OCI-LY7 (cell line): Measurements from ENCODE around the gene CDC123. TPM values are rescaled to one million over a fixed set of nuclear protein-coding genes. Genes with fewer than 3 reads are reported as not detected.

Experiments
- BruUV-seq: library from RNA; stranded (reverse); fragments of 400-500 nt; replicated peaks from 2 replicates; lab custom pipeline; 2021; lab: Mats Ljungman, UMichigan
- CTCF ChIA-PET: fragments of 300-600 bp; sonication (Branson Sonifier 250); formaldehyde crosslinking; loops from one replicate; lab custom pipeline; 2022; ENCODE audit warnings: antibody characterized with exemption; ENCODE audit not compliant: unreplicated experiment; lab: Charles Lee
- POLR2A ChIA-PET: fragments of 300-600 bp; sonication (Branson Sonifier 250); formaldehyde crosslinking; loops from one replicate; lab custom pipeline; 2022; ENCODE audit warnings: antibody characterized with exemption; lab: Charles Lee
- DNase-seq: peaks from one replicate; pipeline ENCODE4 v3.0.0-alpha.2; 2015; ENCODE audit warnings: low spot score
- H2AFZ ChIP-seq: fragments of 200-600 bp; sonication (generic), shearing (Covaris generic); 2 replicates; pipeline ENCODE4 v1.6.1; 2014; ENCODE audit warnings: mild to moderate bottlenecking, antibody characterized with exemption, low read length, moderate library complexity
- H3K27ac ChIP-seq: fragments of 200-600 bp; sonication (generic); 2 replicates; pipeline ENCODE4 v1.5.1; 2014; ENCODE audit warnings: mixed run types, low read depth, mild to moderate bottlenecking, moderate library complexity, low read length, inconsistent platforms; ENCODE audit not compliant: poor library complexity, severe bottlenecking
- H3K36me3 ChIP-seq: fragments of 200-600 bp; sonication (generic); 2 replicates; pipeline ENCODE4 v1.6.1; 2014; ENCODE audit warnings: mild to moderate bottlenecking, antibody characterized with exemption, low read length, moderate library complexity, mixed read lengths; ENCODE audit not compliant: insufficient read depth
- H3K4me1 ChIP-seq: fragments of 200-600 bp; sonication (generic); 2 replicates; pipeline ENCODE4 v1.5.1; 2014; ENCODE audit warnings: mild to moderate bottlenecking, low read length; ENCODE audit not compliant: insufficient read depth, poor library complexity, severe bottlenecking
- H3K4me2 ChIP-seq: fragments of 200-600 bp; sonication (generic); 2 replicates; pipeline ENCODE4 v1.6.1; 2014; ENCODE audit warnings: mild to moderate bottlenecking, low read length
- H3K4me3 ChIP-seq: fragments of 200-600 bp; sonication (generic); 2 replicates; pipeline ENCODE4 v1.5.1; 2014; ENCODE audit warnings: mild to moderate bottlenecking, low read depth, low read length; ENCODE audit not compliant: poor library complexity, severe bottlenecking
- H3K79me2 ChIP-seq: fragments of 200-600 bp; sonication (generic); 2 replicates; pipeline ENCODE4 v1.6.1; 2016; ENCODE audit warnings: low read depth, mild to moderate bottlenecking, low read length, moderate library complexity, mixed read lengths; ENCODE audit not compliant: insufficient read depth
- H3K9me2 ChIP-seq: fragments of 200-600 bp; sonication (generic); 2 replicates; pipeline ENCODE4 v1.6.1; 2016; ENCODE audit warnings: mild to moderate bottlenecking, low read length, mixed read lengths; ENCODE audit not compliant: insufficient read depth
- H3K9me3 ChIP-seq: fragments of 200-600 bp; sonication (generic); 2 replicates; pipeline ENCODE4 v1.6.1; 2014; ENCODE audit warnings: mild to moderate bottlenecking, mixed run types, low read length, mixed read lengths
- H4K20me1 ChIP-seq: fragments of 200-600 bp; sonication (generic); 2 replicates; pipeline ENCODE4 v1.6.1; 2014; ENCODE audit warnings: mild to moderate bottlenecking, antibody characterized with exemption, low read length, moderate library complexity, mixed read lengths; ENCODE audit not compliant: insufficient read depth
- CTCF ChIP-seq: fragments of 200-600 bp; sonication (generic); conservative IDR thresholded peaks from 2 replicates; pipeline ENCODE4 v1.5.1; 2014; ENCODE audit warnings: mild to moderate bottlenecking, antibody characterized with exemption, low read length, moderate library complexity, mixed read lengths
- EZH2phosphoT487 ChIP-seq: fragments of 200-600 bp; sonication (generic); IDR thresholded peaks from 2 replicates; pipeline ENCODE4 v1.6.1; 2018; ENCODE audit warnings: low read depth, borderline replicate concordance, mild to moderate bottlenecking, mixed run types, antibody characterized with exemption, low read length, moderate library complexity, mixed read lengths
- intact Hi-C: fragments of 100-400 bp; cut with micrococcal nuclease; formaldehyde crosslinking; loops from one replicate; pipeline ENCODE4 v1.10.0; 2022; ENCODE audit not compliant: unreplicated experiment
- total RNA-seq, 2 experiments: library from RNA; depleted of rRNA in 1 of 2; stranded (reverse); fragments of >200 nt in 1 of 2; shearing (Covaris generic) in 1 of 2; gene quantifications; 2 replicates each; pipeline ENCODE4 v1.2.3, GENCODE V29; 2014 to 2022

Gene CDC123
- total RNA-seq, 2 experiments from 2014 or later: 128 to 168 TPM

- Histone ChIP-seq H3K4me2 (no peak overlapping the region), H3K4me1 (peaks cover 6% of the 10 kb centered on the region), H4K20me1 (no peaks in the 10 kb centered on the region), H3K27ac (no peak overlapping the region), H3K36me3 (peaks cover 86% of the 10 kb centered on the region), H3K9me3 (no peaks in the 10 kb centered on the region), H2AFZ (no peak overlapping the region), H3K79me2 (no peaks in the 10 kb centered on the region), H3K4me3 (no peak overlapping the region), H3K9me2 (no peaks in the 10 kb centered on the region)
- no peak for TF ChIP-seq CTCF
- intact Hi-C loops: no loop called here
- ChIA-PET POLR2A (no interaction called here), CTCF (no interaction called here)
- DNase-seq: no peak
- no TSS peak for BruUV-seq
These were observed 14.8 kb upstream of the CDC123 start for GRCh38 chr10:12181065-12181775.

- intact Hi-C loops: no loop called here
These were observed 11.8 kb upstream of the CDC123 start for GRCh38 chr10:12184165-12184564.

More at GRCh38 chr10:12184165-12184564, 11.8 kb upstream of the CDC123 start:
- no peak for TF ChIP-seq EZH2phosphoT487
- no peak for TF ChIP-seq CTCF
- H3K4me1 ChIP-seq: peaks cover 6% of the 10 kb centered on the region
- no peak overlapping the region for H3K27ac ChIP-seq
- no peaks in the 10 kb centered on the region for H3K9me3 ChIP-seq
- H2AFZ ChIP-seq: no peak overlapping the region
- H3K36me3 ChIP-seq: peaks cover 77% of the 10 kb centered on the region
- BruUV-seq: no TSS peak
- H4K20me1 ChIP-seq: no peaks in the 10 kb centered on the region
- no peaks in the 10 kb centered on the region for H3K9me2 ChIP-seq
- H3K4me3 ChIP-seq: no peak overlapping the region
- POLR2A ChIA-PET: interaction anchor here (1.2 to 1.3 kb wide), 2 partner anchors 11 to 12 kb away, joined by 4 to 6 read pairs; partner anchors contain the start of genes CDC123 and NUDT5
- peaks cover 11% of the 10 kb centered on the region; the same call in 1 of the 2 replicates for H3K79me2 ChIP-seq
- no peak for DNase-seq
- no peak overlapping the region for H3K4me2 ChIP-seq
- CTCF ChIA-PET: no interaction called here
